ENCODE results near the gene TRIM31.

The TRIM31 gene

GRCh38 chr6:30129265-30130178, 16.6 kb upstream of the TRIM31 start:
- no peak overlapping the region for H3K4me2 ChIP-seq (ENCODE audit: low read length)
- 0 out of 2 replicates have a peak, but pooled peaks cover 3% of the 10 kb centered on the region for H3K4me1 ChIP-seq (ENCODE audit: control insufficient read depth, low read length)
- no peaks in the 10 kb centered on the region for H4K20me1 ChIP-seq (ENCODE audit: control insufficient read depth, insufficient read depth, low read depth, low read length)
- H3F3A ChIP-seq (ENCODE audit: control insufficient read depth, insufficient read depth): no peaks in the 10 kb centered on the region
- H3K79me2 ChIP-seq (ENCODE audit: control insufficient read depth, low read length): no peaks in the 10 kb centered on the region
- H3K36me3 ChIP-seq (ENCODE audit: control insufficient read depth, low read length): no peaks in the 10 kb centered on the region
- H3K27me3 ChIP-seq (ENCODE audit: control insufficient read depth, low read length): peaks cover 55% of the 10 kb centered on the region
- H3K27ac ChIP-seq (ENCODE audit: low read depth, low read length): no peak overlapping the region
- H3K4me3 ChIP-seq (ENCODE audit: low read length): no peak overlapping the region
- H3K9me3 ChIP-seq (ENCODE audit: control insufficient read depth, insufficient read depth, low read length): no peaks in the 10 kb centered on the region
- TF ChIP-seq EZH2phosphoT487 (IDR thresholded peaks at IDR 0.05; ENCODE audit: borderline replicate concordance, low read length): no peak
- no peak for TF ChIP-seq CTCF (IDR thresholded peaks at IDR 0.05; ENCODE audit: low read depth, low read length, poor library complexity, severe bottlenecking)
- no peaks in the 10 kb centered on the region for H3K9me2 ChIP-seq (replicated peaks; ENCODE audit: control insufficient read depth, low read length)

- Histone ChIP-seq H3F3A (ENCODE audit: control insufficient read depth, insufficient read depth) (no peaks in the 10 kb centered on the region), H3K4me1 (ENCODE audit: control insufficient read depth, low read length) (0 out of 2 replicates have a peak, but pooled peaks cover 3% of the 10 kb centered on the region), H3K79me2 (ENCODE audit: control insufficient read depth, low read length) (no peaks in the 10 kb centered on the region), H3K36me3 (ENCODE audit: control insufficient read depth, low read length) (no peaks in the 10 kb centered on the region), H3K4me3 (ENCODE audit: low read length) (no peak overlapping the region), H3K27ac (ENCODE audit: low read depth, low read length) (no peak overlapping the region), H4K20me1 (ENCODE audit: control insufficient read depth, insufficient read depth, low read depth, low read length) (no peaks in the 10 kb centered on the region), H3K4me2 (ENCODE audit: low read length) (no peak overlapping the region), H3K27me3 (ENCODE audit: control insufficient read depth, low read length) (peaks cover 46% of the 10 kb centered on the region), H3K9me3 (ENCODE audit: control insufficient read depth, insufficient read depth, low read length) (no peaks in the 10 kb centered on the region), H3K9me2 (replicated peaks; ENCODE audit: control insufficient read depth, low read length) (no peaks in the 10 kb centered on the region)
- TF ChIP-seq EZH2phosphoT487 (IDR thresholded peaks at IDR 0.05; ENCODE audit: borderline replicate concordance, low read length) (no peak), CTCF (IDR thresholded peaks at IDR 0.05; ENCODE audit: low read depth, low read length, poor library complexity, severe bottlenecking) (no peak)
Measured at GRCh38 chr6:30127238-30128093, 14.6 kb upstream of the TRIM31 start.

GRCh38 chr6:30122515-30122914, 9.6 kb upstream of the TRIM31 start:
- Histone ChIP-seq H4K20me1 (ENCODE audit: control insufficient read depth, insufficient read depth, low read depth, low read length) (no peaks in the 10 kb centered on the region), H3K9me3 (ENCODE audit: control insufficient read depth, insufficient read depth, low read length) (no peaks in the 10 kb centered on the region), H3K9me2 (replicated peaks; ENCODE audit: control insufficient read depth, low read length) (no peaks in the 10 kb centered on the region), H3K4me1 (ENCODE audit: control insufficient read depth, low read length) (no peaks in the 10 kb centered on the region), H3K27me3 (ENCODE audit: control insufficient read depth, low read length) (peaks cover 19% of the 10 kb centered on the region), H3K36me3 (ENCODE audit: control insufficient read depth, low read length) (no peaks in the 10 kb centered on the region), H3K27ac (ENCODE audit: low read depth, low read length) (no peak overlapping the region), H3K79me2 (ENCODE audit: control insufficient read depth, low read length) (no peaks in the 10 kb centered on the region), H3K4me3 (ENCODE audit: low read length) (no peak overlapping the region), H3F3A (ENCODE audit: control insufficient read depth, insufficient read depth) (no peaks in the 10 kb centered on the region), H3K4me2 (ENCODE audit: low read length) (no peak overlapping the region)
- TF ChIP-seq EZH2phosphoT487 (IDR thresholded peaks at IDR 0.05; ENCODE audit: borderline replicate concordance, low read length) (no peak), CTCF (IDR thresholded peaks at IDR 0.05; ENCODE audit: low read depth, low read length, poor library complexity, severe bottlenecking) (no peak)

Data from DOHH2 (cell line).